Muscle layer of colon (tissue), 2 donors: ENCODE results near the gene TBC1D8.

Experiments
- H3K27ac ChIP-seq: one replicate; pipeline ENCODE4 v1.7.0; 2013; ENCODE audit warnings: low read depth, mild to moderate bottlenecking, low read length, moderate library complexity
- H3K27me3 ChIP-seq, 2 donors: one replicate each; pipeline ENCODE4 v1.7.0; 2013; ENCODE audit warnings: low read length in 2 of 2, mild to moderate bottlenecking in 2 of 2; ENCODE audit not compliant: insufficient read depth in 2 of 2, control insufficient read depth in 1 of 2
- H3K36me3 ChIP-seq: one replicate; pipeline ENCODE4 v1.7.0; 2013; ENCODE audit warnings: mild to moderate bottlenecking, low read length; ENCODE audit not compliant: insufficient read depth
- H3K4me1 ChIP-seq: one replicate; pipeline ENCODE4 v1.7.0; 2013; ENCODE audit warnings: mild to moderate bottlenecking, low read length; ENCODE audit not compliant: insufficient read depth
- H3K4me3 ChIP-seq, 2 donors: one replicate each; pipeline ENCODE4 v1.7.0; 2013; ENCODE audit warnings: low read length in 2 of 2, low read depth in 1 of 2, mild to moderate bottlenecking in 1 of 2, moderate library complexity in 1 of 2
- H3K9ac ChIP-seq: one replicate; pipeline ENCODE4 v1.7.0; 2013; ENCODE audit warnings: low read length
- H3K9me3 ChIP-seq: one replicate; pipeline ENCODE4 v1.7.0; 2013; ENCODE audit warnings: mild to moderate bottlenecking, low read length
- donor health status: abdominal sarcoma.
- donor health status: Adenocarcinoma of cecum.

The TBC1D8 gene

GRCh38 chr2:101030866-101031554 is 120.2 kb downstream of the TBC1D8 start:
- no peak overlapping the region for H3K27ac ChIP-seq

GRCh38 chr2:101027852-101028251 is 123.3 kb downstream of the TBC1D8 start:
- no peak overlapping the region for H3K4me3 ChIP-seq
- H3K4me1 ChIP-seq, result no peaks in the 10 kb centered on the region
- H3K36me3 ChIP-seq, result no peaks in the 10 kb centered on the region
- H3K9ac ChIP-seq, result no peak overlapping the region
- H3K9me3 ChIP-seq, result no peaks in the 10 kb centered on the region
- H3K27ac ChIP-seq, result no peak overlapping the region
- H3K27me3 ChIP-seq, result no peaks in the 10 kb centered on the region

More at GRCh38 chr2:101030866-101031554, 120.2 kb downstream of the TBC1D8 start:
- Histone ChIP-seq H3K9ac (no peak overlapping the region), H3K27me3 (no peaks in the 10 kb centered on the region), H3K4me3 (no peak overlapping the region), H3K36me3 (peaks cover 4% of the 10 kb centered on the region), H3K4me1 (no peaks in the 10 kb centered on the region), H3K9me3 (no peaks in the 10 kb centered on the region)

- Histone ChIP-seq H3K9ac (no peak overlapping the region), H3K36me3 (no peaks in the 10 kb centered on the region), H3K4me1 (no peaks in the 10 kb centered on the region), H3K27me3 (no peaks in the 10 kb centered on the region), H3K27ac (no peak overlapping the region), H3K9me3 (no peaks in the 10 kb centered on the region), H3K4me3 (no peak overlapping the region)
Measured at GRCh38 chr2:101026923-101027469, 124.2 kb downstream of the TBC1D8 start.

GRCh38 chr2:101026253-101026701 is 124.9 kb downstream of the TBC1D8 start:
- Histone ChIP-seq H3K4me3 (no peak overlapping the region), H3K9me3 (no peaks in the 10 kb centered on the region), H3K9ac (no peak overlapping the region), H3K27ac (no peak overlapping the region), H3K36me3 (no peaks in the 10 kb centered on the region), H3K4me1 (no peaks in the 10 kb centered on the region), H3K27me3 (no peaks in the 10 kb centered on the region)

GRCh38 chr2:101025561-101025960 is 125.6 kb downstream of the TBC1D8 start:
- Histone ChIP-seq H3K27me3 (no peaks in the 10 kb centered on the region), H3K36me3 (no peaks in the 10 kb centered on the region), H3K27ac (no peak overlapping the region), H3K9ac (no peak overlapping the region), H3K4me3 (no peak overlapping the region), H3K9me3 (no peaks in the 10 kb centered on the region), H3K4me1 (no peaks in the 10 kb centered on the region)

DNA sequence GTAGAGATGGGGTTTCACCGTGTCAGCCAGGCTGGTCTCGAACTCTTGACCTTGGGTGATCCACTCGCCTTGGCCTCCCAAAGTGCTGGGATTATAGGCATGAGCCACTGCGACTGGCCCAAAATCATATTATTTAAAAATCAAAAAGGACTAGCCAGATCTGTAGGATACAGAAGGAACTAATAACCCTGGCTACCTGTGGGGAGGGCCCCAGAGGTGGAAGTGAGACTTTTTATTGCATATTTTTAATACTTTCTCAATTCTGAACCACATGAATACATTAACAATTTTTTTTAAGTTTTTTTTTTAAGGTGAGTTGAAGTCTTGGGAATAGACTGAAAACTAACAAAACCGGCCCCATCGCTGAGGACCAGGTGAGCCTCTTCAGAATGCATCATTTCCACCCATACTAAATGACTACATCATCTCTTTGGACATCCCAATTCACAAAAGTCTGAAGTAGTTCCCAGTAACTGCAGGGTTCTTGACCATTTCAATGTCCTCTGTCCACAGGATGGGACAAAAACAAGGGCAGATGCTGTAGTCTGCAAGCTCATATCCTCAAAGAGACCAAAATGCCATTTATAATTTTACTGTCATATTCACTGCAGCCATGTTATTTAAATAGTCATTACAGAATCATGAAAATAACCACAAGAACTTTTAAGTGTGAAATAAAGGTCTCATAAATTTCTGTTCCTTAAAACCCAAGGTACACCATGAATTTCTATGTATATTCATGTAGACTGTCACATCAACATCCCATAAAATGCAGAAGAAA is 127.7 kb downstream of the TBC1D8 start:
- Histone ChIP-seq H3K4me3 (no peak overlapping the region), H3K27ac (no peak overlapping the region), H3K9me3 (no peaks in the 10 kb centered on the region), H3K27me3 (no peaks in the 10 kb centered on the region), H3K4me1 (no peaks in the 10 kb centered on the region), H3K36me3 (peaks cover 6% of the 10 kb centered on the region), H3K9ac (no peak overlapping the region)

- H3K27ac ChIP-seq, result no peak overlapping the region
- H3K4me3 ChIP-seq, result no peak overlapping the region
- H3K4me1 ChIP-seq, result no peaks in the 10 kb centered on the region
- no peaks in the 10 kb centered on the region for H3K27me3 ChIP-seq
- peaks cover 6% of the 10 kb centered on the region for H3K36me3 ChIP-seq
- no peaks in the 10 kb centered on the region for H3K9me3 ChIP-seq
- H3K9ac ChIP-seq, result no peak overlapping the region
Measured at GRCh38 chr2:101022221-101022620, 129.0 kb downstream of the TBC1D8 start.

GRCh38 chr2:101018934-101019333 is 132.2 kb downstream of the TBC1D8 start:
- peaks cover 10% of the 10 kb centered on the region for H3K36me3 ChIP-seq
- no peaks in the 10 kb centered on the region for H3K4me1 ChIP-seq
- H3K4me3 ChIP-seq, result no peak overlapping the region
- H3K9ac ChIP-seq, result no peak overlapping the region
- H3K27me3 ChIP-seq, result no peaks in the 10 kb centered on the region
- H3K27ac ChIP-seq, result no peak overlapping the region
- no peaks in the 10 kb centered on the region for H3K9me3 ChIP-seq

DNA sequence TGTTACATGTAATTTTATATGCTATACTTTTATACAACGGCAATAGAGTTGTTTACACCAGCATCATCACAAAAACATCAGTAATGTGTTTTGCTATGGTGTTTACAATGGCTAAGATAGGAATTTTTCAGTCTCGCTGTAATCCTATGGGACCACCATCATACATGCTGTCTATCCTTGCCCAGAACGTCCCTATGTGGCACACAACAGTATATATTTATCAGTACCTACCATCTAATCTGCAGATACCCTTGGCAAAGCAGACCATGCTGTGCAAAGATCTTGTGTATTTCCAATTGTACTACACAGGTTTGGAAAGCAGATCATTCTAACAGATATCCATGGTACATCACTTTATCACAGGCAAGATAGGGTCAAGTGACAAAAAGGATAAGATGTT is 133.8 kb downstream of the TBC1D8 start:
- no peak overlapping the region for H3K9ac ChIP-seq
- no peak overlapping the region for H3K27ac ChIP-seq
- peaks cover 14% of the 10 kb centered on the region for H3K36me3 ChIP-seq
- H3K4me1 ChIP-seq, result no peaks in the 10 kb centered on the region
- H3K9me3 ChIP-seq, result no peaks in the 10 kb centered on the region
- no peak overlapping the region for H3K4me3 ChIP-seq
- no peaks in the 10 kb centered on the region for H3K27me3 ChIP-seq

DNA sequence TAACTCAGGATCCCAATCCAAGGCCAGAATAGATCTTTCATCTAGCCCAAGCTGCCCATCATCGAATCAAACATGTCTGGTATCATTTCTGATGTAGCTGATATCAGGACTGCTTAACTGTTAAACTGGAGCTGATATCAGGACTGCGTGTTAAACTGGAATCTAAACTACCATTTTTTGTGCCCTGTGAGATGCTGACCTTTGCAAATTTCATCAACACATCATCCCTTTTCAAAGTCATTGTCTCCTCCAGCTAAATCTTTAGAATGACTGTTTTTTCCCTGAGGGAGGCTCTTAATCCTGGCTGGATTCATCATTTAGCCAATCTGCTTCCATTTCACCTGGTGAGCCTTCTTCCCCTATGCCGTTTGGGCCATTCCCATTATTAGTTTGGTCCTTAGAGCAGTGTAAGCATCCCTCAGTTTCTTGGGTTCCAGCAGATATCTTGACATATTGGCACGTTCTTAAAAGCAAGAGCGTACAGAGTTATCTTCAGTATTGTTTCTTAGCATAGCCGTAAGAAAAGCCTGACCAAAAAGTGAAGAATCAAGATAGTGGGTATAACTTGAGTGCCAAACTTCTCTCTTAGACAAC is 136.8 kb downstream of the TBC1D8 start:
- Histone ChIP-seq H3K9me3 (no peaks in the 10 kb centered on the region), H3K27me3 (no peaks in the 10 kb centered on the region), H3K4me1 (no peaks in the 10 kb centered on the region), H3K27ac (no peak overlapping the region), H3K36me3 (peaks cover 18% of the 10 kb centered on the region), H3K9ac (no peak overlapping the region), H3K4me3 (no peak overlapping the region)

GRCh38 chr2:101012706-101013181 is 138.4 kb downstream of the TBC1D8 start:
- no peaks in the 10 kb centered on the region for H3K9me3 ChIP-seq
- H3K27ac ChIP-seq, result no peak overlapping the region
- no peak overlapping the region for H3K9ac ChIP-seq
- no peaks in the 10 kb centered on the region for H3K4me1 ChIP-seq
- H3K36me3 ChIP-seq, result peaks cover 19% of the 10 kb centered on the region
- H3K27me3 ChIP-seq, result no peaks in the 10 kb centered on the region
- H3K4me3 ChIP-seq, result no peak overlapping the region
